GM23248 (cell line): Measurements from ENCODE around the gene TRPM5. TPM values are rescaled to one million over a fixed set of nuclear protein-coding genes. Genes with fewer than 3 reads are reported as not detected.
A peak's percentile ranks its signal among the peaks of the same experiment; 100 is the strongest.

Experiments
- DNase-seq: peaks from one replicate; pipeline ENCODE4 v3.0.0-alpha.2; 2015
- H2AFZ ChIP-seq: fragments of 200-600 bp; sonication (generic); 2 replicates; pipeline ENCODE4 v1.6.1; 2016; ENCODE audit warnings: antibody characterized with exemption
- H3F3A ChIP-seq: fragments of 200-600 bp; sonication (generic); 2 replicates; pipeline ENCODE4 v1.6.1; 2016; ENCODE audit warnings: mild to moderate bottlenecking, antibody characterized with exemption, mixed run types; ENCODE audit not compliant: insufficient read depth
- H3K27ac ChIP-seq: fragments of 200-600 bp; sonication (generic); 2 replicates; pipeline ENCODE4 v1.5.1; 2016; ENCODE audit warnings: mild to moderate bottlenecking
- H3K27me3 ChIP-seq: fragments of 200-600 bp; sonication (generic); replicated peaks from 2 replicates; pipeline ENCODE4 v1.6.1; 2016; ENCODE audit warnings: mild to moderate bottlenecking; ENCODE audit not compliant: insufficient read depth
- H3K36me3 ChIP-seq: fragments of 200-600 bp; sonication (generic); 2 replicates; pipeline ENCODE4 v1.6.1; 2016; ENCODE audit warnings: low read depth, mild to moderate bottlenecking
- H3K4me1 ChIP-seq: fragments of 200-600 bp; sonication (generic); 2 replicates; pipeline ENCODE4 v1.6.1; 2016; ENCODE audit warnings: mild to moderate bottlenecking; ENCODE audit not compliant: insufficient read depth
- H3K4me2 ChIP-seq: fragments of 200-600 bp; sonication (generic); one replicate; pipeline ENCODE4 v1.6.1; 2016; ENCODE audit warnings: mild to moderate bottlenecking; ENCODE audit not compliant: unreplicated experiment
- H3K4me3 ChIP-seq: fragments of 200-600 bp; sonication (generic); 2 replicates; pipeline ENCODE4 v1.5.1; 2016; ENCODE audit warnings: mild to moderate bottlenecking
- H3K79me2 ChIP-seq: fragments of 200-600 bp; sonication (generic); 2 replicates; pipeline ENCODE4 v1.6.1; 2016; ENCODE audit warnings: mild to moderate bottlenecking; ENCODE audit not compliant: insufficient read depth
- H3K9ac ChIP-seq: fragments of 200-600 bp; sonication (generic); 2 replicates; pipeline ENCODE4 v1.6.1; 2016; ENCODE audit warnings: mild to moderate bottlenecking
- H3K9me2 ChIP-seq: fragments of 200-600 bp; sonication (generic); 2 replicates; pipeline ENCODE4 v1.6.1; 2016; ENCODE audit warnings: mixed run types, mild to moderate bottlenecking, moderate library complexity; ENCODE audit not compliant: insufficient read depth
- H3K9me3 ChIP-seq: fragments of 200-600 bp; sonication (generic); one replicate; pipeline ENCODE4 v1.6.1; 2017; ENCODE audit warnings: low read depth
- H4K20me1 ChIP-seq: fragments of 200-600 bp; sonication (generic); 2 replicates; pipeline ENCODE4 v1.6.0; 2016; ENCODE audit not compliant: insufficient read depth
- EZH2 ChIP-seq: fragments of 200-600 bp; sonication (generic); IDR thresholded peaks from 2 replicates; pipeline ENCODE4 v1.6.1; 2018; ENCODE audit warnings: antibody characterized with exemption, mild to moderate bottlenecking; ENCODE audit not compliant: insufficient read depth, poor library complexity, severe bottlenecking
- EZH2phosphoT487 ChIP-seq: fragments of 200-600 bp; sonication (generic); IDR thresholded peaks from 2 replicates; pipeline ENCODE4 v1.6.1; 2018; ENCODE audit warnings: antibody characterized with exemption, moderate library complexity, mild to moderate bottlenecking, low read depth; ENCODE audit not compliant: insufficient read depth
- WGBS, 2 experiments: methylation state at CpG; one replicate each; pipeline ENCODE4 v1.1.6; 2015 to 2017; ENCODE audit warnings: low lambda C conversion rate in 2 of 2, low coverage in 1 of 2; ENCODE audit errors: missing lambda C conversion rate in 2 of 2; 5-methylcytosine and 5-hydroxymethylcytosine counted together
- in situ Hi-C: fragments of 300-500 bp; cut with MboI; formaldehyde crosslinking; loops from 2 replicates; pipeline ENCODE4 v1.15.0; 2020
- polyA plus RNA-seq: library from polyadenylated mRNA; unstranded; fragments of >200 nt; fragmentation: Nextera tagmentation; extraction: Ambion mirVana; gene quantifications from 2 replicates; pipeline ENCODE4 v1.2.1, GENCODE V29; 2016
- total RNA-seq: library from RNA; depleted of rRNA; stranded (reverse); fragments of >200 nt; shearing (Covaris generic); gene quantifications from 2 replicates; pipeline ENCODE4 v1.2.3, GENCODE V29; 2014

TRPM5 gene
- total and polyA plus RNA-seq, 2 experiments from 2014 or later, result not detected

- no peaks in the 10 kb centered on the region for H3K36me3 ChIP-seq
- peaks cover 44% of the 10 kb centered on the region for H3K27me3 ChIP-seq
- H3K4me1 ChIP-seq, result no peaks in the 10 kb centered on the region
- H2AFZ ChIP-seq, result no peak overlapping the region
- no peaks in the 10 kb centered on the region for H3K9me3 ChIP-seq
- in situ Hi-C loops, result no loop called here
- H3K4me3 ChIP-seq, result no peak overlapping the region
- H3F3A ChIP-seq, result no peaks in the 10 kb centered on the region
- H3K27ac ChIP-seq, result no peak overlapping the region
- TF ChIP-seq EZH2phosphoT487, result no peak
- TF ChIP-seq EZH2, result no peak
- no peak overlapping the region for H3K4me2 ChIP-seq
- DNase-seq, result no peak
- H4K20me1 ChIP-seq, result no peaks in the 10 kb centered on the region
- 44 to 54% methylated on average over 12 of the region's 12 CpGs for WGBS, 2 experiments
- H3K9ac ChIP-seq, result no peak overlapping the region
- H3K79me2 ChIP-seq, result no peaks in the 10 kb centered on the region
- no peaks in the 10 kb centered on the region for H3K9me2 ChIP-seq
Observed at GRCh38 chr11:2447253-2447950, 3.1 kb upstream of the TRPM5 start.

DNA sequence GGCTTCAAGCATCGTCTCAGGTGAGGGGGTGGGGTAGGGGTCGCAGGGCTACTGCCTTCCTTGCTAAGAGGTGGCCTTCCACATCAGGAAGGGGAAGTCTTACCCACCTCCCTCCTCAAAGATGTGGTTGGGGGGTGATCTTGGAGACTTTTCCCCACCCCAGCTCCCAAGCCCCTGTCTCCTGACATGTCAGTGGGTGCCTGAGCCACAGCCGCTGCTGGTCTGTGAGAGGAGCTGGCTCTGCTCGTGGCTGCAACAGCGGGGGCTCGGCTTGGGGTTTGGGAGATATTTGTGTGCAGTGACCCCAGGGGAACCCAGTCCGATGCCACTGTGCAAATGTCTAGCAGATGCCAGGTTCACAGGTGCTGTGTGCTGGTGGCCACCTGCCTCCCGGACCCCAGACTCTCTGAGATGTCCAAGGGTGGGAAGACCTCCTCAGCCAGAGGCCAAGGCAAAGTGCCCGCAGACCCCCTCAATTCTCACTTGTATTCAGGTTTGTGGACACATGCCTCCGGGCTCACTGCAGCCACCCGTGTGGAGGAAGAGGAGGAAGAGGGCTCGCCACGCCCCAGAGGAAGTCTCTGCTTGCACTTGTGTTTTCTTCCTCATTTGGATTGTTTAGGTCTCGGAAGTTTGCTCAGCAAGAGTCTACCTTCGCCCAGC is 2.4 kb upstream of the TRPM5 start:
- Histone ChIP-seq H2AFZ (no peak overlapping the region), H3K36me3 (no peaks in the 10 kb centered on the region), H4K20me1 (no peaks in the 10 kb centered on the region), H3K79me2 (no peaks in the 10 kb centered on the region), H3K27me3 (peaks cover 44% of the 10 kb centered on the region), H3K4me3 (no peak overlapping the region), H3K4me1 (no peaks in the 10 kb centered on the region), H3K9me2 (no peaks in the 10 kb centered on the region), H3K9ac (no peak overlapping the region), H3K9me3 (no peaks in the 10 kb centered on the region), H3F3A (no peaks in the 10 kb centered on the region), H3K27ac (no peak overlapping the region), H3K4me2 (no peak overlapping the region)
- in situ Hi-C loops, result no loop called here
- DNase-seq, result no peak
- TF ChIP-seq EZH2, result no peak
- TF ChIP-seq EZH2phosphoT487, result no peak
- 54 to 55% methylated on average over 14 to 15 of the region's 15 CpGs for WGBS, 2 experiments

DNA sequence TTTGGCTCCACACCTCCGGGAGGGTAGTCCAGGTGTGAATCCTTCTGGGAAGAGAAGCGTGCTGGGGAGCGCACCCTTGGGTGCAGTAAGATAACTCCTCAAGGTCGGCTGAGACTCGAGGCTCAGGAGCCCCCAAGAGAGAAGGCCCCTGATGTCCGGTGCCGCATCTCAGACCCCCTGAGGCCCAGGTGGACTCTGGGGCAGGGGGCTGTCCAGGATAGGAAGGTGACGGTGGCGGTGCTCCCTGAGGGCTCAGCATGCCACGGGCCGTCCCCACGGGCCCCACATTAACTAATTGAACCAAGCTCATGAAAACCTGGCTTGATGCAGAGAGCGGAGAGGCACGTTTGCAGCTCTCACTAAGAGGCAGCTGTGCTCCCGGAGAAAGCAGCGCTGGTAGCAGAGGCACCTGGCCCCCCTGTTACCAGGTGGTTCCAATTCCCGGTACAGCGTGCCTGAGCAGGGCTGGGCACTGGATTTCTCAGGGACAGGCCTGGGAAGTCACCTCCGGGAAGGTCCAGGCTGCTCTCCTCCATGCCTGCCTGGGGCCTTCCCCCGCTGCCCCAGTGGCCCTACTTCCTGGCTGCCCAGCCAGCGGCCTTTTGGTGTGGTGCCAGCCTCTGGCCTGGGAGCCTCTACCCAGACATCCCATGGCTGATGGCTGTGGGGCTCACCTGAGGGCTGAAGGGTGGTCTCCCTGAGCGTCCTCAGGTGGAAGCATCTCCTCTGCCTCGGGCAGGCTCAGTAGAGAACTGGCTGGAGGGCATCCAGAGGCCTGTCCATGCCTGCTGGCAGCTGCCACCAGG is 1.6 kb upstream of the TRPM5 start:
- H3K36me3 ChIP-seq, result no peaks in the 10 kb centered on the region
- H3K9me2 ChIP-seq, result no peaks in the 10 kb centered on the region
- 20% methylated on average over 22 to 23 of the region's 23 CpGs for WGBS, 2 experiments
- H3K4me3 ChIP-seq, result no peak overlapping the region
- no peaks in the 10 kb centered on the region for H3K9me3 ChIP-seq
- H3K4me2 ChIP-seq, result no peak overlapping the region
- TF ChIP-seq EZH2 (no peak), EZH2phosphoT487 (no peak)
- H3K9ac ChIP-seq, result no peak overlapping the region
- H2AFZ ChIP-seq, result no peak overlapping the region
- no peaks in the 10 kb centered on the region for H3K4me1 ChIP-seq
- H3K27ac ChIP-seq, result no peak overlapping the region
- in situ Hi-C loops, result no loop called here
- no peaks in the 10 kb centered on the region for H3F3A ChIP-seq
- no peaks in the 10 kb centered on the region for H3K79me2 ChIP-seq
- no peaks in the 10 kb centered on the region for H4K20me1 ChIP-seq
- no peak for DNase-seq
- peaks cover 38% of the 10 kb centered on the region for H3K27me3 ChIP-seq

- 3 to 4% methylated on average over 58 to 86 of the region's 116 CpGs for WGBS, 2 experiments
- H3K4me2 ChIP-seq, result no peak within 1 kb of the TSS
- H3K79me2 ChIP-seq, result no peaks in the 10 kb centered on the region
- H3K27ac ChIP-seq, result no peak within 1 kb of the TSS
- H4K20me1 ChIP-seq, result no peaks in the 10 kb centered on the region
- no peaks in the 10 kb centered on the region for H3K4me1 ChIP-seq
- H3K27me3 ChIP-seq, result peaks cover 34% of the 10 kb centered on the region
- H3K4me3 ChIP-seq, result no peak within 1 kb of the TSS
- H3K9me3 ChIP-seq, result no peaks in the 10 kb centered on the region
- in situ Hi-C loops, result no loop called here
- no peaks in the 10 kb centered on the region for H3F3A ChIP-seq
- TF ChIP-seq EZH2 (peak; percentile 66), EZH2phosphoT487 (no peak)
- H3K9ac ChIP-seq, result no peak within 1 kb of the TSS
- DNase-seq, result no peak
- H3K9me2 ChIP-seq, result no peaks in the 10 kb centered on the region
- H3K36me3 ChIP-seq, result no peaks in the 10 kb centered on the region
- H2AFZ ChIP-seq, result no peak within 1 kb of the TSS
Observed at GRCh38 chr11:2444821-2445745, 769 bp upstream of the TRPM5 start, which contains the start of gene KCNQ1. TSS of gene KCNQ1 (plus strand) at chr11:2445008. CDS start at chr11:2445099, 91 bp downstream.
